SU-DHL-6 (cell line): Measurements from ENCODE around the gene SUSD6.

Experiments
- H2AFZ ChIP-seq: fragments of 200-600 bp; sonication (generic); 2 replicates; pipeline ENCODE4 v1.6.1; 2014; ENCODE audit warnings: low read depth, mild to moderate bottlenecking, moderate library complexity, mixed read lengths, antibody characterized with exemption, low read length; ENCODE audit not compliant: severe bottlenecking
- H3F3A ChIP-seq: fragments of 200-600 bp; shearing (Covaris generic); 2 replicates; pipeline ENCODE4 v1.6.0; 2016; ENCODE audit warnings: antibody characterized with exemption, mild to moderate bottlenecking; ENCODE audit not compliant: insufficient read depth
- H3K27ac ChIP-seq: fragments of 200-600 bp; sonication (generic); 2 replicates; pipeline ENCODE4 v1.5.1; 2016; ENCODE audit warnings: low read depth, mild to moderate bottlenecking, low read length, moderate library complexity, mixed read lengths
- H3K27me3 ChIP-seq: fragments of 200-600 bp; sonication (generic), shearing (Covaris generic); 2 replicates; pipeline ENCODE4 v1.6.0; 2014; ENCODE audit warnings: mild to moderate bottlenecking, low read length
- H3K36me3 ChIP-seq: fragments of 200-600 bp; sonication (generic); 2 replicates; pipeline ENCODE4 v1.6.1; 2014; ENCODE audit warnings: mild to moderate bottlenecking, low read length, mixed read lengths
- H3K4me2 ChIP-seq: fragments of 300-600, 200-600 bp; shearing (Covaris generic), sonication (generic); 2 replicates; pipeline ENCODE4 v1.6.0; 2014; ENCODE audit warnings: low read length, low read depth, mild to moderate bottlenecking; ENCODE audit not compliant: poor library complexity, severe bottlenecking
- H3K4me3 ChIP-seq: fragments of 200-600 bp; sonication (generic); 2 replicates; pipeline ENCODE4 v1.5.1; 2014; ENCODE audit warnings: antibody characterized with exemption, low read length, mild to moderate bottlenecking, mixed read lengths; ENCODE audit not compliant: insufficient read depth, poor library complexity, severe bottlenecking
- H3K79me2 ChIP-seq: fragments of 200-600 bp; sonication (generic); 2 replicates; pipeline ENCODE4 v1.6.1; 2014; ENCODE audit warnings: mild to moderate bottlenecking, low read length, moderate library complexity; ENCODE audit not compliant: insufficient read depth
- H3K9ac ChIP-seq: fragments of 200-600 bp; sonication (generic); 2 replicates; pipeline ENCODE4 v1.7.0; 2014; ENCODE audit warnings: mild to moderate bottlenecking, low read length
- H3K9me2 ChIP-seq: fragments of 200-600 bp; sonication (generic); replicated peaks from 2 replicates; pipeline ENCODE4 v1.6.1; 2014; ENCODE audit warnings: low read length; ENCODE audit not compliant: insufficient read depth
- H3K9me3 ChIP-seq: fragments of 200-600 bp; sonication (generic); 2 replicates; pipeline ENCODE4 v1.6.1; 2014; ENCODE audit warnings: low read length, mixed read lengths; ENCODE audit not compliant: insufficient read depth
- H4K20me1 ChIP-seq: fragments of 200-600 bp; sonication (generic); 2 replicates; pipeline ENCODE4 v1.6.1; 2014; ENCODE audit warnings: low read depth, mild to moderate bottlenecking, antibody characterized with exemption, low read length, moderate library complexity, mixed read lengths
- EZH2phosphoT487 ChIP-seq: fragments of 200-600 bp; sonication (generic), shearing (Covaris generic); conservative IDR thresholded peaks from 2 replicates; pipeline ENCODE4 v1.6.1; 2018; ENCODE audit warnings: mild to moderate bottlenecking, antibody characterized with exemption, low read length, moderate library complexity, mixed read lengths
- TF ChIP-seq, protein P1 (sequence below): fragments of 200-600 bp; sonication (generic); IDR thresholded peaks from one replicate; pipeline ENCODE4 v1.5.1; 2017; ENCODE audit warnings: antibody characterized with exemption, mild to moderate bottlenecking, low read length, moderate library complexity; ENCODE audit not compliant: insufficient read depth, poor library complexity, severe bottlenecking

SUSD6 gene

DNA sequence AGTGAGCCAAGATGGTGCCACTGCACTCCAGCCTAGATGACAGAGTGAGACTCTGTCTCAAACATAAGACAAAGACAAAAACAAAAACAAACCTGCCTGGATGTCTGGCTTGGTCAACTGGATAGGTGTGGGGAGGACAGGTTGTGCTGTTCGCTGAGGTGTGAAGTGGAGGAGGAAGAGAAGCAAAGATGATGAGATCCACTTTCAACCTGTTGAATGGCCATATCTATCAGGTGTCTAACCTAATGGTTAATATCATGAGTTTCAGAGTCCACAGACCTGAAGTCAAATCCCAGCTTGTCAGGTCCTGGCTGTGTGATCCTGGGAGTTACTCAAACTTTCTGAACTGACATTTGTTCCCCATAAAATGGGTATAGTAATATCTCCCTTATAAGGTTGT lies 27.0 kb upstream of the SUSD6 start:
- Histone ChIP-seq H3K79me2 (no peaks in the 10 kb centered on the region), H3K4me2 (no peak overlapping the region), H3K27ac (no peak overlapping the region), H3K4me3 (no peak overlapping the region), H3K36me3 (no peaks in the 10 kb centered on the region), H3F3A (no peaks in the 10 kb centered on the region), H3K9ac (no peak overlapping the region), H3K27me3 (no peaks in the 10 kb centered on the region), H4K20me1 (no peaks in the 10 kb centered on the region), H3K9me2 (no peaks in the 10 kb centered on the region), H2AFZ (no peak overlapping the region), H3K9me3 (no peaks in the 10 kb centered on the region)
- TF ChIP-seq, protein P1, sequence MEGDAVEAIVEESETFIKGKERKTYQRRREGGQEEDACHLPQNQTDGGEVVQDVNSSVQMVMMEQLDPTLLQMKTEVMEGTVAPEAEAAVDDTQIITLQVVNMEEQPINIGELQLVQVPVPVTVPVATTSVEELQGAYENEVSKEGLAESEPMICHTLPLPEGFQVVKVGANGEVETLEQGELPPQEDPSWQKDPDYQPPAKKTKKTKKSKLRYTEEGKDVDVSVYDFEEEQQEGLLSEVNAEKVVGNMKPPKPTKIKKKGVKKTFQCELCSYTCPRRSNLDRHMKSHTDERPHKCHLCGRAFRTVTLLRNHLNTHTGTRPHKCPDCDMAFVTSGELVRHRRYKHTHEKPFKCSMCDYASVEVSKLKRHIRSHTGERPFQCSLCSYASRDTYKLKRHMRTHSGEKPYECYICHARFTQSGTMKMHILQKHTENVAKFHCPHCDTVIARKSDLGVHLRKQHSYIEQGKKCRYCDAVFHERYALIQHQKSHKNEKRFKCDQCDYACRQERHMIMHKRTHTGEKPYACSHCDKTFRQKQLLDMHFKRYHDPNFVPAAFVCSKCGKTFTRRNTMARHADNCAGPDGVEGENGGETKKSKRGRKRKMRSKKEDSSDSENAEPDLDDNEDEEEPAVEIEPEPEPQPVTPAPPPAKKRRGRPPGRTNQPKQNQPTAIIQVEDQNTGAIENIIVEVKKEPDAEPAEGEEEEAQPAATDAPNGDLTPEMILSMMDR, result no peak
- TF ChIP-seq EZH2phosphoT487, result no peak

DNA sequence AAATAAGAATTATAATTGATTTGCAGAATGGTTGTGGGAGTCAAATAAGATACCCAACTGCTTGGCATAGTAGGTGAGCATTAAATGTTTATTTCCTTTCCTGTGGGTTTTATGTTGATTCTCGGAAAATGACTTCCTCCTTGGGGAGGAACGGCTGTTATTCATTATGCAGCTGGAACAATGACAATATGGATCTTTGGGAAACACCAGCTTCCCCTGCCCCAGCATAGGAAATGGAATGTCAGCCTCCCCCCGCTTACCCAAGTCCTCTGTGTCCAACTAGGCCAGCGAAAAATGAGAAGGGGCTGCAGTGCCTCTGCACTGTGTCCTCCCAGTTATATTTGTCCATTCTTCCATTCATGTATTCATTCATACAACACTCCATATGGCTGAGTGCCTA lies 25.0 kb upstream of the SUSD6 start:
- H3K9ac ChIP-seq, result no peak overlapping the region
- TF ChIP-seq EZH2phosphoT487, result no peak
- H3K4me3 ChIP-seq, result no peak overlapping the region
- H3K4me2 ChIP-seq, result no peak overlapping the region
- H3K27me3 ChIP-seq, result no peaks in the 10 kb centered on the region
- no peaks in the 10 kb centered on the region for H3F3A ChIP-seq
- H3K9me3 ChIP-seq, result no peaks in the 10 kb centered on the region
- H3K79me2 ChIP-seq, result no peaks in the 10 kb centered on the region
- H3K9me2 ChIP-seq, result no peaks in the 10 kb centered on the region
- no peak overlapping the region for H2AFZ ChIP-seq
- H4K20me1 ChIP-seq, result no peaks in the 10 kb centered on the region
- no peaks in the 10 kb centered on the region for H3K36me3 ChIP-seq
- H3K27ac ChIP-seq, result no peak overlapping the region

DNA sequence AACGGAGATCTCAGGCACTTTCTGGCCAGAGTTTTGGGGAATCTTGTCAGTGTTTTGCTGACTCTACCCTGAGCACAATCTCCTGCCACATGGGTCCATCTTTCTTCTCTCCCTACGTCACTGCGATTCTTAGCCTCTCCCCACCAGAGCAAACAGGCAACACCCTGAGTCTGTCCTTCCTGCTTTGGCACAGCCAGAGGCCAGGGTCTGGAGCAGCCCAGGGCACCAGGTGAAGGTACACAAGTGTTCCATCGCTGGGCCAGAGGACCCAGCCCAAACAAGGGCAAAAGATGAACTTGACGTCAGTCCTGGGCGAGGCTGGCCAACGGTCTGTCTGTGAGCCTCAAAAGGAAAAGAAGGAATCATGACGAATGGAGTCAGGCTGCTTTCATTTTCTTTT lies 24.0 kb upstream of the SUSD6 start:
- TF ChIP-seq EZH2phosphoT487, result no peak
- TF ChIP-seq, protein P1, result no peak

DNA sequence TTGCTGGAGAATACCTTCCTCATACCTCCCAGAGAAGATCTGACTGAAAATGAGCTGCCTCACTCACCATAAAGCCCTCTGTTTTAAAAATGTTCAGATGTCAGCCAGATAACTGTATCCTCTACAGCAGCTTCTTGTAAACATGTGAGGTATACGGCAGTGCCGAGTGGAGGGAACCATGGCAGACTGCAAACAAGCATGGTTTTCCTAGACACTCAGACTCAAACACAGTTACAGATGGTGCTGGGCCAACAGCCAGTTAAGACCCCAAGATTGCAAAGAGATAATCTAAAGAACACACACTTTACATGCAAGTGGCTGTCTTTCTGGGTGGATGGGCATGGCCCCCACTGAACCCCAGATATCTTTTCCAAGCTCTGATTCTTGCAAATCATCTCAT lies 20.1 kb upstream of the SUSD6 start:
- Histone ChIP-seq H4K20me1 (no peaks in the 10 kb centered on the region), H3K4me2 (no peak overlapping the region), H3K27ac (no peak overlapping the region), H3K36me3 (no peaks in the 10 kb centered on the region), H3K4me3 (no peak overlapping the region), H3K27me3 (no peaks in the 10 kb centered on the region), H3K9ac (no peak overlapping the region), H3K79me2 (no peaks in the 10 kb centered on the region), H3K9me3 (no peaks in the 10 kb centered on the region), H3K9me2 (no peaks in the 10 kb centered on the region), H2AFZ (no peak overlapping the region), H3F3A (no peaks in the 10 kb centered on the region)
- no peak for TF ChIP-seq EZH2phosphoT487
- TF ChIP-seq, protein P1, result no peak

More for the DNA sequence above, 24.0 kb upstream of the SUSD6 start:
- Histone ChIP-seq H4K20me1 (no peaks in the 10 kb centered on the region), H3K9me2 (no peaks in the 10 kb centered on the region), H3K4me2 (no peak overlapping the region), H3K4me3 (no peak overlapping the region), H3K9me3 (no peaks in the 10 kb centered on the region), H3K79me2 (no peaks in the 10 kb centered on the region), H3K27me3 (no peaks in the 10 kb centered on the region), H3K27ac (no peak overlapping the region), H3F3A (no peaks in the 10 kb centered on the region), H2AFZ (no peak overlapping the region), H3K9ac (no peak overlapping the region), H3K36me3 (no peaks in the 10 kb centered on the region)
